ENCODE measurements around the gene PCSK5.

Gene PCSK5

GRCh38 chr9:75996726-75997125 lies 106.3 kb downstream of the PCSK5 start:
- intact Hi-C loops (cut with DNase I), result no loop called here
- DNase-seq, result no peak

- no peak for DNase-seq
- intact Hi-C loops (cut with DNase I), result no loop called here
Measured at GRCh38 chr9:75997206-75997605, 106.7 kb downstream of the PCSK5 start.

GRCh38 chr9:75998096-75998780 lies 107.8 kb downstream of the PCSK5 start:
- intact Hi-C loops (cut with DNase I), result no loop called here
- no peak for DNase-seq

DNA sequence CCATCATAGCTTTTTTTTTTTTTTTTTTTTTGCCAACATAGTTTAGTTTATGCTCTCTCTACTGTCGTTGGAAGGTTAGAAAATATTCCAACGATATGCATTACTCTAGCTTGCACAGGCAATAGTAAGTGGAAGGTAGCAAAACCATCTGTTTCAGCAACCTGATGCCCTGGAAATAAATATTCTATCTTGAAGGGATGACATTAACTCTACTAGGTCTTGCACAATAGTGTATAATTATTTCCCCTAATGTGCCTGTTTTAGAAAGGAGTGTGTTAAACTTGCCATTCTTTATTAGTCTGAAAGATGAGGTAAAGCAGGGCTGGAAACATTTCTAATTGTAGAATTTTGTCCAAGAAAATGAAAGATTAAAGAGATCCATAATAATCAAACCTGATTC lies 111.0 kb downstream of the PCSK5 start:
- no peak for DNase-seq
- intact Hi-C loops (cut with DNase I), result no loop called here

DNA sequence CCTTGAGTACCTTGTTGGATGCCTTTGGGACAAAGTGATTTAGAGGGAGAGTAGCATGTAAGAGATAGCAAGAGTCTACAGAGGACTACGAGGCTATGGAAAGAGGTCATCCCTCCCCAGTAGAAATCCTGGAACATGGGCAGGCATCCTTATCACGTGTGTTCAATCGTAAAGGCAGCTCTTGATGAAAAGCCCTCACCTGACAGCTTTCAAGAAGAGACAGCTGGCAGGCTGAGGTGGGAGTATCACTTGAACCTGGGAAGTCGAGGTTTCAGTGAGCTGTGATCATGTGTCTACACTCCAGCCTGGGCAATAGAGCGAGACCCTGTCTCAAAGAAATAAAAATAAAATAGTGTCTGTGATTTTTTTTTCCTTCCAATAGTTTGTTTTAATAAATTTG lies 112.6 kb downstream of the PCSK5 start:
- intact Hi-C loops (cut with DNase I), result no loop called here
- no peak for DNase-seq

DNA sequence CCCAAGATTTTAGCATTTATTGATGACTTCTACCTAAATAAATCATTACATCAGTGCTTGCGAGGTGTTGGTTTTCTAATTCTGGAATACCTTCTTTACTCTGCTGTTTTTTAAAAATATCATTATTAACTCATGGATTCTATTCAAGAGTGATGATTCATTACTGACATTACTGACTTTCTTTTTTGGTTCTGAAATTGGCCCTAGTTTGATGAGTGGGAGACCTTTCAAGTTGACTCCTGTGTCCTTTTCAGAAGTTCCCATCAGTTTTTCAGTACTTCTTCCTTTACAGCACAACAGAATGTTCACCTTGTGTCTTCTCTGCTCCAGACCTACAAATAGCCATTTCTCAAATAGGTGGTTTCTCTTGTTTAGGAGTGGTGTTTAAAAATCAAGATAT lies 114.1 kb downstream of the PCSK5 start:
- DNase-seq, result no peak
- intact Hi-C loops (cut with DNase I), result no loop called here

DNA sequence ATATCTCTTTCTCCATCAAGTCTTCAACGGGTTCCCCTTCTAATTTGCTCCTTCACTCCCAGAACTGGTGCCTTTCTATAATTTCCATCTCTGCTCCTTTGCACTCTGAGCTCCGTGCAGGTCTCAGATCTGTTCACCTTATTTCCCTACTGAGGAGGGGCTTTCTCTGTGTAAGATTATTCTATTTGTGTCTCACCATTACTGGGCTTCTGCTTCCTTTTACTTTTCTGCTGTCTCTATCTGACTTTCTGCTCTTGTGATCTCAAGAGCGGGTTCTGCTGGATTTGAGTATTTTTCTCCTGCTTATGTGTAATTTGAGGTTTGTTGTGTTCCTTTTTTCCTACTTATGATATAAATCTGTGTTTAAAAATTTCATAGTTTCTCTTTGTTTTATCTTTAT lies 117.5 kb downstream of the PCSK5 start:
- intact Hi-C loops (cut with DNase I), result no loop called here
- no peak for DNase-seq

GRCh38 chr9:76013809-76014208 lies 123.3 kb downstream of the PCSK5 start:
- DNase-seq, result no peak
- intact Hi-C loops (cut with DNase I), result no loop called here

DNA sequence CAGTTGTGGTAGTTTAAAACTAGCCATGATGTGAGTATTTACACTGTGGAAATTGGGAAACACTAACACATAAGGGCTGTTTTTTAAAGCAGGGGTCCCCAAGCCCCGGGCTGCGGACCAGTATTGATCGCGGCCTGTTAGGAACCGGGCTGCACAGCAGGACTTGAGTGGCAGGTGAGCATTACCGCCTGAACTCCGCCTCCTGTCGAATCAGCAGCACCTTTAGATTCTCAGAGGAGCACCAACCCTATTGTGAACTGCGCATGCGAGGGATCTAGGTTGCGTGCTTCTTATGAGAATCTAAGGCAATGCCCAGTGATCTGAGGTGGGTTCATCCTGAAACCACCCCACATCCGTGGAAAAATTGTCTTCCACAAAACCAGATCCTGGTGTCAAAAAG lies 127.8 kb downstream of the PCSK5 start:
- intact Hi-C loops (cut with DNase I), result no loop called here
- DNase-seq, result peak in 2 of 10 donors; percentile 47 to 51

DNA sequence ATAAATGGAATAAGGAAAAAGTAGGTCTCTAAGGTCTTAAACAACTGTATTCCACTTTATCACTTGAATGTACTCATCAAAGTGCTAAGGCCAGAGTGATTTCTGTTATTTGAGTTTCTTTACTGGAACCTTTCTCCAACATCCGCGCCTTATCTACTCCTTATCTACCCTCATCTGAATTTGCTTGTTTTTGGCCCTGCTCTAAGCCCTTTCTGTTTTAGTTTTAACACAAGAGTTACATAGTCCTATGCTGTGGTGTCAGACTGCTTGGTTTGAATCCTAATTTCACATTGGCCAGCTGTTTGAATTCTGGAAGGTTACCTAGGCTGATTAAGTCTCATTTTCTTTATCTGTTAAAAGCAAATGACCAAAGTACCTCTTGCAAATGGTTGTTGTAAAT lies 128.3 kb downstream of the PCSK5 start:
- no peak for DNase-seq
- intact Hi-C loops (cut with DNase I), result no loop called here

DNA sequence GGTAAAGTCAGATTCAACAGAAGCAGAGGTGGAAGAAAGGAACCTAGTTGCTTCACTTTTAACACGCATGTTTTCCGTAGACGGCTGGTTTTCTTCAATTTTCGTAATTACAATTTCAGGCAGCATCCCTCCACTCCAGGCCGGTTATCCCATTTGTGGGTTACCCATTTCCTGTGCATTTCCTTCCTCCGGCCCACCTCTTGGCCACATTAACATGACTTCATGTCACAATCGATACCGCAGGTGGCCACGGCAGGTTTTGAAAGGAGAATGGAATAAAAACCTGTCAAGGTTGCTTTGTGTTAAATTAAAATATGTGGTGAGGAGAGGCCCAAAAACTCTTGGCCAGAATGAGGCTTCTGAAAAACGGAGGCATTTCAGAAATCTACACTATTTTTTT lies 130.2 kb downstream of the PCSK5 start:
- intact Hi-C loops (cut with DNase I), result no loop called here

GRCh38 chr9:76022317-76022716 lies 131.8 kb downstream of the PCSK5 start:
- no peak for DNase-seq
- intact Hi-C loops (cut with DNase I), result no loop called here

More for the DNA sequence above, 130.2 kb downstream of the PCSK5 start:
- DNase-seq, result no peak

DNA sequence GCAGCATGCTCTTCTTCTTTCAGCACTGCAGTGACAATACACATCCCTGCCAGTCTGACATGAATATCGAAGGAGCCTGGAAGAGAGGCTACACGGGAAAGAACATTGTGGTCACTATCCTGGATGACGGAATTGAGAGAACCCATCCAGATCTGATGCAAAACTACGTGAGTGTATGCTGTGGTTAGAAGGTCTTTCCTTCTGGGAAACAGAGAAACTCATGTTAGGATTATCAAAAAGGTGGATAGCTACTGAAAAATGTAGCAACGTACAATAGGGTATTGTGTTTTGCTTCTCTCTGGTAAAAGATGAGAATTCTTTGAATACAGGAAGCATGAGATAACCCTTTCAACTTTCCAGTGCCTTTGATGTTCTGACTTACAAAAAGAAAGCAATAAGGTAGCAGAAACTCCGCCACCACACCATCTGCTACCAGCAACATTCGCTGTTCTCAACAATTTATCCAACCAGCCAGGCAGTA lies 133.3 kb downstream of the PCSK5 start:
- peak in 1 of 10 donors; percentile 14 for DNase-seq
- intact Hi-C loops (cut with DNase I), result no loop called here

- DNase-seq, result no peak
- intact Hi-C loops (cut with DNase I), result no loop called here
Measured at GRCh38 chr9:76025286-76025685, 134.8 kb downstream of the PCSK5 start.

GRCh38 chr9:76026796-76027195 lies 136.3 kb downstream of the PCSK5 start:
- intact Hi-C loops (cut with DNase I), result no loop called here
- DNase-seq, result no peak

GRCh38 chr9:76027416-76027815 lies 136.9 kb downstream of the PCSK5 start:
- no peak for DNase-seq
- intact Hi-C loops (cut with DNase I), result no loop called here

DNA sequence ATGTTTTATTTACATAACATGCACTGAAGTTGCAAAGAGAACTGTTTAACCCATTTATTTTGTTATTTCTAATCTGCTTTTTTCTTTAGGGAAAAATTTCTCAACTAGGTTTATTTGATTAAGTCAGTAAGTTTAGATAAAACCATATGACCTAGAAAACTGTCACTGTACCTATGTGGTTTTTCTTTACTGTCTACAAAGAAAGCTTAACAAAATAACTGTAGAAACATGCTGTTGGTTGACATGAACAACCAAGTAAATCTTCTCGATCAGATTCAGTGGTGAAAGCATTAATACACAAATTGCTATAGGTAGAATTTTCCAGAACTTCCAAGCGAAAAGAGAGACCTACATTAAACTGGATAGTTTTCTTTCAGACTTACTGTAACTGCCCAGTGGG lies 137.4 kb downstream of the PCSK5 start:
- no peak for DNase-seq
- intact Hi-C loops (cut with DNase I), result no loop called here

DNA sequence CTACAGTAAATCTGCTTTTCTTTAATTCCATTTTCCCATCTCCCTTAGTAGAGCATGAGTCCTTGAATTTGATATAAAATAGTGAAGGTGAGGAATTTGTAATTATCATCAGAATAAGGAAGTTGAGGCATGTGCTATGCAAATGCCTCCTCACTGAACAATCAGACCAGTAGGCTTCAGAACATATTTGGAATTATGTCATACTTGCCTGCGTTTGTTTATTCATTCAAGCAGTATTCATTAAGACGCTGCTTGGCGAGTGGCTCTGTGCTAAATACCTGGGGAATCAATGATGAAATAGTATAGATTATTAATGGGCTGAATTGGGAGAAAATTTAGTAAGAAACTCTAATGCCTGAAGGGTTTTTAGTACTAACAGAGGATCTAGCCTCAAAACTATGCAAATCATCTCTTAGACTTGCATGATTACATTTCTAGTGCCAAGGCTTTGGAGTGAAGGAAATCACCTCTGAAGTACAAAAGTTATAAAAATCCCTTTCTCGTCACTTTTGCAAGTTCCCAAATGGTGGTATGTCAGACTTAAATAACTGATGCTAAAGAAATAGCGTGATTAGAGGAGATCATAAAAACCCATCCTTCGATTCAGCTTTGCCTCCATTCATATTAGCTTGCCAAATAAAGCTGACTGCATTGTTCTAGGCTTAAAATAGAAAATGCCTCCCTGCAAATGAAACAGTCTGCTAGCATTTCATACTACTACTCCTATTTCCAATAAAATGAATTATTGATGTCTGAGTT lies 141.7 kb downstream of the PCSK5 start:
- intact Hi-C loops (cut with DNase I), result no loop called here
- no peak for DNase-seq

DNA sequence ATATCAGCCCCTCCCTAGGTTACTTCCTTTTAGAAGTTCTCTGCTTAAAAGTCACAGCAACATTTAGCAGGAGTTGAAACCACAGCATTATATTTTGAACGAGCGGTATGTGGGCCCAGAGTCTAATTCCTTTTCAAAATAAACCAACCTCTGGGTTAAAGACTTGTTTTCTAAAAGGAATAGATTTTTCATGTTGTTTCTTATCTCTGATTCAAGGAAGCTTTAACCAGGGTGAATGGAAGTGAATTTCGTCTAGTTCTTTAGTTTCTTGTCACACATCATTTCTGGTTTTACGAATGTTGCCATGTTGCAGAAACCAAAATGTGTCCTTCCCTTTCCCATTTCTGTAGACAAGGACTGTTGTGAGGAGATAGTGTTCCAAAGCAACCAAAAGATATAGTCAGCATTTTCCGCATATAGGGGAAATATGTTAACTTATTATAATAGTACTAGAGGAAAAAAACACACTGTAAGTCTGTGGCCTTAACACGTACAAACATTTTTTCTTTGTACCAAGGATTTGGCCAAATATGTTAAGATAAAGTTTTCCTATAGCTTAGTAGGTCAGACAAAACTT lies 142.4 kb downstream of the PCSK5 start:
- intact Hi-C loops (cut with DNase I), result no loop called here
- no peak for DNase-seq

DNA sequence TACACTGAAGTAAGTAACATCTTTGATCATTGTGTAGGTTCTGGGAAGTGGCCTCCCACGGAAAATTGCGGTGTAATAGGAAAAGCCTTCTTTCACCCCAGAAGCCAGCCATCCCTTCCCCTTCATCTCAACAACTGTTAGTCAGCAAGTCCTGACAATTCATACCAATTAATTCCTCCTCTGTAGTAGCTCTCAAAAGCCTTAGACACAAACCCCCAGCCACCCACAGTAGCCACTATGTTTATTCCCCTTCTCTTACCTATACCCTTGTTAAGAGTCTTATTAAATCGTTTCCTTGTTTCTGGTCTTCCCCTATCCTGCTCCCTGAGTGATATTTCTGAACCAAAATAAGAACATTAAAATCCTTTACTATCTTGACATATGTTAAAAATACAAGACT lies 143.6 kb downstream of the PCSK5 start:
- intact Hi-C loops (cut with DNase I), result no loop called here
- no peak for DNase-seq

- DNase-seq, result no peak
- intact Hi-C loops (cut with DNase I), result no loop called here
Measured at GRCh38 chr9:76036762-76037161, 146.3 kb downstream of the PCSK5 start.

Data from posterior cingulate gyrus (tissue), 11 donors.